Measurements from ENCODE around the gene HOMER2. TPM values are rescaled to one million over a fixed set of nuclear protein-coding genes. Genes with fewer than 3 reads are reported as not detected.

Gene HOMER2
- total RNA-seq, 1 experiment from 2014 or later, result 14.2 TPM

DNA sequence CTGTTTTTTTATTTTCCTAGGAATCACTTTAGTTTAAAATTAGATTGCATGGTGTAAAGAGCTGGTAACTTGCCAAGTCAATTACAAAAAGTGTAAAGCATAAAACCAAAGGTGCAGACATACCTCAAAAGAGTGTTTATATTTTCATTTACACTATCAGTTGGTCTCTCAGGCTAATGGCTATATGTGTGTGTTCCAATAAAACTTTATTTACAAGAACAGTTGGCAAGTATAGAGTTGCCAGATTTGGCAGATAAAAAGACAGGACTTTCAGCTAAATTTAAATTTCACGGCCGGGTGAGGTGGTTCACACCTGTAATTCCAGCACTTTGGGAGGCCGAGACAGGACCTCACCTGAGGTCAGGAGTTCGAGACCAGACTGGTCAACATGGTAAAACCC is 41.1 kb downstream of the HOMER2 start:
- H3K18ac ChIP-seq (ENCODE audit: insufficient read length, low read depth, low read length), result no peak overlapping the region
- H2BK20ac ChIP-seq (ENCODE audit: low read depth, low read length, poor library complexity, severe bottlenecking), result no peak overlapping the region
- no peaks in the 10 kb centered on the region for H4K20me1 ChIP-seq (ENCODE audit: control insufficient read depth, insufficient read depth, insufficient read length)
- H3K56ac ChIP-seq (ENCODE audit: insufficient read length, low read depth, low read length), result no peak overlapping the region
- H3K27me3 ChIP-seq (ENCODE audit: insufficient read depth, low read length), result no peaks in the 10 kb centered on the region
- H3T11ph ChIP-seq (ENCODE audit: low read length), result no peak overlapping the region
- no peak overlapping the region for H2AK5ac ChIP-seq (ENCODE audit: insufficient read length, low read length)
- H2BK15ac ChIP-seq (ENCODE audit: low read depth, low read length), result no peak overlapping the region
- no peak overlapping the region for H3K14ac ChIP-seq (ENCODE audit: insufficient read depth, low read length)
- H3K23me2 ChIP-seq (ENCODE audit: insufficient read length, low read depth, low read length, poor library complexity, severe bottlenecking), result no peaks in the 10 kb centered on the region
- H3K79me1 ChIP-seq (ENCODE audit: insufficient read depth, low read depth, low read length, poor library complexity, severe bottlenecking), result no peaks in the 10 kb centered on the region
- Mint-ChIP-seq H3K27me3 (ENCODE audit: low read depth) (peaks cover 21% of the 10 kb centered on the region), H3K36me3 (ENCODE audit: insufficient read depth in 1 of 3, low read depth in 3 of 3) (peaks cover 4 to 11% (median 9%) of the 10 kb centered on the region in 3 experiments; a peak in 6 of 7 replicates), H3K27ac (no peak overlapping the region), H3K4me1 (no peaks in the 10 kb centered on the region), H3K9me3 (peaks cover 19% of the 10 kb centered on the region in 2 experiments; a peak in 4 of 5 replicates), H3K4me3 (no peak overlapping the region)
- no peaks in the 10 kb centered on the region for H3K79me2 ChIP-seq (ENCODE audit: insufficient read depth, low read length)
- no peak overlapping the region for H4K8ac ChIP-seq (replicated peaks; ENCODE audit: insufficient read length, low read depth, low read length)
- no peak overlapping the region for H3K4me2 ChIP-seq (ENCODE audit: insufficient read depth, insufficient read length, low read length)
- no peaks in the 10 kb centered on the region for H3K9me3 ChIP-seq (ENCODE audit: control insufficient read depth, low read depth, low read length)
- H2BK5ac ChIP-seq (ENCODE audit: insufficient read length, low read length), result no peak overlapping the region
- H3K23ac ChIP-seq (ENCODE audit: insufficient read length, low read depth, low read length), result no peak overlapping the region
- no CpG with 5 or more reads among the region's 4 CpGs for WGBS (ENCODE audit: extremely low coverage, insufficient read length, low lambda C conversion rate)
- H2BK120ac ChIP-seq (ENCODE audit: low read depth, low read length, poor library complexity, severe bottlenecking), result no peak overlapping the region
- no peak overlapping the region for H4K5ac ChIP-seq (ENCODE audit: insufficient read length, low read depth, low read length)
- no peak for DNase-seq
- H3K4me1 ChIP-seq (ENCODE audit: insufficient read depth, low read length), result no peaks in the 10 kb centered on the region
- TF ChIP-seq, protein P1, sequence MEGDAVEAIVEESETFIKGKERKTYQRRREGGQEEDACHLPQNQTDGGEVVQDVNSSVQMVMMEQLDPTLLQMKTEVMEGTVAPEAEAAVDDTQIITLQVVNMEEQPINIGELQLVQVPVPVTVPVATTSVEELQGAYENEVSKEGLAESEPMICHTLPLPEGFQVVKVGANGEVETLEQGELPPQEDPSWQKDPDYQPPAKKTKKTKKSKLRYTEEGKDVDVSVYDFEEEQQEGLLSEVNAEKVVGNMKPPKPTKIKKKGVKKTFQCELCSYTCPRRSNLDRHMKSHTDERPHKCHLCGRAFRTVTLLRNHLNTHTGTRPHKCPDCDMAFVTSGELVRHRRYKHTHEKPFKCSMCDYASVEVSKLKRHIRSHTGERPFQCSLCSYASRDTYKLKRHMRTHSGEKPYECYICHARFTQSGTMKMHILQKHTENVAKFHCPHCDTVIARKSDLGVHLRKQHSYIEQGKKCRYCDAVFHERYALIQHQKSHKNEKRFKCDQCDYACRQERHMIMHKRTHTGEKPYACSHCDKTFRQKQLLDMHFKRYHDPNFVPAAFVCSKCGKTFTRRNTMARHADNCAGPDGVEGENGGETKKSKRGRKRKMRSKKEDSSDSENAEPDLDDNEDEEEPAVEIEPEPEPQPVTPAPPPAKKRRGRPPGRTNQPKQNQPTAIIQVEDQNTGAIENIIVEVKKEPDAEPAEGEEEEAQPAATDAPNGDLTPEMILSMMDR (conservative IDR thresholded peaks at IDR 0.05), result no peak
- H3K27ac ChIP-seq (ENCODE audit: insufficient read length, low read depth, low read length), result no peak overlapping the region
- no peak overlapping the region for H3K9ac ChIP-seq (ENCODE audit: extremely low read depth, insufficient read length, low read length)
- H2BK12ac ChIP-seq (ENCODE audit: insufficient read length, low read depth, low read length), result no peak overlapping the region
- no peak overlapping the region for H4K91ac ChIP-seq (ENCODE audit: insufficient read length, low read depth, low read length)
- H2AFZ ChIP-seq (ENCODE audit: low read length), result no peak overlapping the region
- H3K4ac ChIP-seq (ENCODE audit: low read depth, low read length), result no peak overlapping the region

Measured in H9 (cell line).